Left ventricle myocardium superior (tissue), 1 donor: ENCODE measurements around the gene AXIN2. TPM values are rescaled to one million over a fixed set of nuclear protein-coding genes. Genes with fewer than 3 reads are reported as not detected.

Experiments
- ATAC-seq: fragments of 200-7000 bp; cut with Tn5 transposase; one replicate; pipeline ENCODE4 v1.9.1; 2020; ENCODE audit warnings: mild to moderate bottlenecking, moderate library complexity
- DNase-seq: peaks from one replicate; pipeline ENCODE4 v3.0.0-alpha.2; 2020
- intact Hi-C: fragments of 100-400 bp; cut with micrococcal nuclease; formaldehyde crosslinking; loops from one replicate; pipeline ENCODE4 v1.11.0; 2022
- long read RNA-seq: library from polyadenylated mRNA; unstranded; transcript quantifications from one replicate; pipeline ENCODE4 v2.0.0, GENCODE V29; 2021
- total RNA-seq: library from RNA; stranded (reverse); fragmentation: NEBNext Ultra II Directional; extraction: Animal tissue kit (Norgen Biotek cat#: 25700); gene quantifications from one replicate; pipeline ENCODE4 v1.2.1, GENCODE V29; 2021
- donor health status: DM: no; HTN: yes; CAD: no; lungs with severe emphysema.

The AXIN2 gene
- 17.2 TPM for total RNA-seq
- long read RNA-seq, full-length matches to known transcripts = 2 of 7 reads
- long read RNA-seq, partial matches to known transcripts = 3 of 7 reads
- long read RNA-seq, other reads (novel, unspliced or antisense) = 2 of 7 reads

GRCh38 chr17:65561452-65562205 lies at the start of gene AXIN2:
Gene AXIN2 (minus strand): TSS chr17:65561648. CDS start chr17:65558620, 3,028 bp downstream.
- DNase-seq = peak; percentile 96
- peak; percentile 84 for ATAC-seq
- intact Hi-C loops = no loop called here

GRCh38 chr17:65609749-65610148 lies 48.3 kb upstream of the AXIN2 start:
- ATAC-seq = no peak
- no peak for DNase-seq
- intact Hi-C loops = no loop called here

GRCh38 chr17:65609286-65609685 lies 47.8 kb upstream of the AXIN2 start:
- DNase-seq = no peak
- no peak for ATAC-seq
- intact Hi-C loops = no loop called here

- intact Hi-C loops = no loop called here
- DNase-seq = no peak
- ATAC-seq = no peak
Measured at GRCh38 chr17:65604070-65604469, 42.6 kb upstream of the AXIN2 start.

GRCh38 chr17:65601881-65602280 lies 40.4 kb upstream of the AXIN2 start:
- intact Hi-C loops = no loop called here
- no peak for DNase-seq
- ATAC-seq = no peak

GRCh38 chr17:65601145-65601544 lies 39.7 kb upstream of the AXIN2 start:
- DNase-seq (no peak), ATAC-seq (no peak)
- intact Hi-C loops = no loop called here

- DNase-seq = no peak
- intact Hi-C loops = no loop called here
- ATAC-seq = no peak
Measured at GRCh38 chr17:65600518-65600917, 39.1 kb upstream of the AXIN2 start.

- peak; percentile 64 for ATAC-seq
- DNase-seq = no peak
- intact Hi-C loops = no loop called here
Measured at GRCh38 chr17:65599650-65600049, 38.2 kb upstream of the AXIN2 start.

- ATAC-seq = no peak
- no peak for DNase-seq
- intact Hi-C loops = no loop called here
Measured at GRCh38 chr17:65598746-65599145, 37.3 kb upstream of the AXIN2 start.

- DNase-seq (no peak), ATAC-seq (peak; percentile 36)
- intact Hi-C loops = no loop called here
Measured at GRCh38 chr17:65595071-65595656, 33.7 kb upstream of the AXIN2 start.

GRCh38 chr17:65593855-65594845 lies 32.7 kb upstream of the AXIN2 start:
- DNase-seq (no peak), ATAC-seq (peak; percentile 34)
- intact Hi-C loops = no loop called here

GRCh38 chr17:65593092-65593854 lies 31.8 kb upstream of the AXIN2 start:
- no peak for ATAC-seq
- no peak for DNase-seq
- intact Hi-C loops = no loop called here

- no peak for ATAC-seq
- intact Hi-C loops = no loop called here
Measured at GRCh38 chr17:65592125-65592965, 30.9 kb upstream of the AXIN2 start.

GRCh38 chr17:65589321-65589720 lies 27.9 kb upstream of the AXIN2 start:
- no peak for DNase-seq
- no peak for ATAC-seq
- intact Hi-C loops = no loop called here

More at GRCh38 chr17:65592125-65592965, 30.9 kb upstream of the AXIN2 start:
- DNase-seq = no peak

GRCh38 chr17:65588181-65588808 lies 26.8 kb upstream of the AXIN2 start:
- peak; percentile 76 for ATAC-seq
- DNase-seq = peak; percentile 70

GRCh38 chr17:65587534-65588180 lies 26.2 kb upstream of the AXIN2 start:
- intact Hi-C loops = no loop called here
- ATAC-seq (peak; percentile 48), DNase-seq (no peak)

More at GRCh38 chr17:65588181-65588808, 26.8 kb upstream of the AXIN2 start:
- intact Hi-C loops = no loop called here

- ATAC-seq (no peak), DNase-seq (no peak)
Measured at GRCh38 chr17:65586899-65587298, 25.5 kb upstream of the AXIN2 start.

More at GRCh38 chr17:65586899-65587298, 25.5 kb upstream of the AXIN2 start:
- intact Hi-C loops = no loop called here
